Peyer's patch (tissue), 4 donors: ENCODE results near the gene CUTA. TPM values are rescaled to one million over a fixed set of nuclear protein-coding genes. Genes with fewer than 3 reads are reported as not detected.

Source experiments
- DNase-seq, 3 donors: peaks; one replicate each; pipeline ENCODE4 v3.0.0-alpha.2; 2017 to 2019
- H3K27ac ChIP-seq, 4 donors: fragments of 200-600 bp; sonication (generic); one replicate each; pipeline ENCODE4 v1.5.1; 2016 to 2019
- H3K27me3 ChIP-seq, 2 donors: fragments of 200-600 bp; sonication (generic); one replicate each; pipeline ENCODE4 v1.5.1; 2019
- H3K36me3 ChIP-seq, 3 donors: fragments of 200-600 bp; sonication (generic); one replicate each; pipeline ENCODE4 v1.5.1; 2016 to 2019
- H3K4me1 ChIP-seq, 4 donors: fragments of 200-600 bp; sonication (generic); one replicate each; pipeline ENCODE4 v1.5.1; 2016 to 2019
- H3K4me3 ChIP-seq, 4 donors: fragments of 200-600 bp; sonication (generic); 1 replicate in 3 of 4; 2 replicates in 1 of 4; pipeline ENCODE4 v1.5.1; 2016 to 2019; ENCODE audit warnings: mild to moderate bottlenecking in 1 of 4
- H3K9me3 ChIP-seq, 4 donors: fragments of 200-600 bp; sonication (generic); one replicate each; pipeline ENCODE4 v1.5.1; 2016 to 2019; ENCODE audit warnings: mild to moderate bottlenecking in 1 of 4
- POLR2A ChIP-seq, 2 donors: fragments of 450-650 bp; IDR thresholded peaks; one replicate each; pipeline ENCODE4 v1.5.1; 2017; ENCODE audit warnings: antibody characterized with exemption in 2 of 2, mild to moderate bottlenecking in 2 of 2, moderate library complexity in 2 of 2
- total RNA-seq, 4 donors: library from RNA; depleted of rRNA; stranded (reverse); fragments of >200 nt; gene quantifications; one replicate each; pipeline ENCODE4 v1.1.0, GENCODE V29; 2016
- TF ChIP-seq, protein P1 (sequence below), 6 experiments: fragments of 450-650 bp in 4 of 6; fragments of 200-600 bp in 2 of 6; sonication (generic) in 1 of 6; IDR thresholded peaks; one replicate each; pipeline ENCODE4 v1.5.1; 2017 to 2019; ENCODE audit warnings: antibody characterized with exemption in 6 of 6, mild to moderate bottlenecking in 3 of 6, moderate library complexity in 1 of 6

Gene CUTA
- total RNA-seq, 4 donors from 2014 or later, result 43.7 to 134 (median 96.2) TPM

DNA sequence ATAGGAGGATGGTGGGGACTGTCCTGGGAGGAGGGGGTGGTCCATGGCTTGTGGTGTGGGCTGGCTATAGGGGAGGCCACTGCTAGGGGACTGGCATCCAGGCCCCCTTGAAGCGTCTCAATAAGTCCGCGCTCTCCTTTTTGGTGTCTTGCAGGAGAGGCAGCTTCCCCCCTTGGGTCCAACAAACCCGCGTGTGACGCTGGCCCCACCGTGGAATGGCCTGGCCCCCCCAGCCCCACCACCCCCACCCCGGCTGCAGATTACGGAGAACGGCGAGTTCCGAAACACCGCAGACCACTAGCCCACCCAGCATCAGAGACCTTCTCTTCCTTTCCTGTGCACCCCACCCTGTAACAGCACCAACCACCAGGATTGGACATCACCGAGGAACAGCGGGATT, 33.7 kb upstream of the CUTA start:
- no peak for TF ChIP-seq POLR2A (IDR thresholded peaks at IDR 0.05)
- TF ChIP-seq, protein P1, sequence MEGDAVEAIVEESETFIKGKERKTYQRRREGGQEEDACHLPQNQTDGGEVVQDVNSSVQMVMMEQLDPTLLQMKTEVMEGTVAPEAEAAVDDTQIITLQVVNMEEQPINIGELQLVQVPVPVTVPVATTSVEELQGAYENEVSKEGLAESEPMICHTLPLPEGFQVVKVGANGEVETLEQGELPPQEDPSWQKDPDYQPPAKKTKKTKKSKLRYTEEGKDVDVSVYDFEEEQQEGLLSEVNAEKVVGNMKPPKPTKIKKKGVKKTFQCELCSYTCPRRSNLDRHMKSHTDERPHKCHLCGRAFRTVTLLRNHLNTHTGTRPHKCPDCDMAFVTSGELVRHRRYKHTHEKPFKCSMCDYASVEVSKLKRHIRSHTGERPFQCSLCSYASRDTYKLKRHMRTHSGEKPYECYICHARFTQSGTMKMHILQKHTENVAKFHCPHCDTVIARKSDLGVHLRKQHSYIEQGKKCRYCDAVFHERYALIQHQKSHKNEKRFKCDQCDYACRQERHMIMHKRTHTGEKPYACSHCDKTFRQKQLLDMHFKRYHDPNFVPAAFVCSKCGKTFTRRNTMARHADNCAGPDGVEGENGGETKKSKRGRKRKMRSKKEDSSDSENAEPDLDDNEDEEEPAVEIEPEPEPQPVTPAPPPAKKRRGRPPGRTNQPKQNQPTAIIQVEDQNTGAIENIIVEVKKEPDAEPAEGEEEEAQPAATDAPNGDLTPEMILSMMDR (IDR thresholded peaks at IDR 0.05), result no peak
- H3K4me3 ChIP-seq, result no peak overlapping the region

DNA sequence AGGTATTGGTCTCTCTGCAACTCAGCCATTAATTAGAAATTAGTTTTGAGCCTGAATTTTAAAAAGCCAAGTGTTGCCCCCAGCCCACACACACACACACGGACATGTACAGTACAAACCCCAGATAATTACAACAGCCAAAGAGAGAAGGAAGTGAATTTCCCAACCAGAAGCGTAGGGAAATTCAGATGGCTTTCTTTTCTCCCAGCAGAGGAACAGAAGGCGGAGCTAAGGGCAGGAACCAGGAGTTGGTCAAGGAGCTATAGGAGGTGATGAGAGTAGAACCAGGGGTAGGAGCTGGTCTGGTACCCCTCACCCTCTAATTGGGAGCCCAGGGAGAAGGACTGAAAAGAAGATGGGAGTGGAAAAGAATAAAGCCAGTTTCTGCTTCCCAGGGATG, 32.5 kb upstream of the CUTA start:
- no peak for TF ChIP-seq POLR2A (IDR thresholded peaks at IDR 0.05)
- TF ChIP-seq, protein P1 (IDR thresholded peaks at IDR 0.05), result no peak
- Histone ChIP-seq H3K27ac (no peak overlapping the region), H3K36me3 (peaks cover 0 to 5% (median 0%) of the 10 kb centered on the region in 3 donors)

More for the DNA sequence above, 33.7 kb upstream of the CUTA start:
- Histone ChIP-seq H3K9me3 (no peaks in the 10 kb centered on the region), H3K36me3 (no peaks in the 10 kb centered on the region), H3K4me1 (peaks cover 0 to 21% (median 7%) of the 10 kb centered on the region in 4 donors), H3K27me3 (no peaks in the 10 kb centered on the region), H3K27ac (no peak overlapping the region)
- peak in 1 of 3 donors; percentile 31 for DNase-seq

GRCh38 chr6:33446356-33446755, 28.4 kb upstream of the CUTA start:
- Histone ChIP-seq H3K9me3 (no peaks in the 10 kb centered on the region), H3K27ac (no peak overlapping the region), H3K36me3 (peaks cover 0 to 12% (median 0%) of the 10 kb centered on the region in 3 donors), H3K4me1 (no peaks in the 10 kb centered on the region), H3K27me3 (no peaks in the 10 kb centered on the region), H3K4me3 (no peak overlapping the region)
- DNase-seq, result peak in 1 of 3 donors; percentile 27
- no peak for TF ChIP-seq POLR2A (IDR thresholded peaks at IDR 0.05)
- TF ChIP-seq, protein P1 (IDR thresholded peaks at IDR 0.05), result no peak

More for the DNA sequence above, 32.5 kb upstream of the CUTA start:
- Histone ChIP-seq H3K9me3 (no peaks in the 10 kb centered on the region), H3K4me3 (no peak overlapping the region), H3K4me1 (peaks cover 0 to 18% (median 7%) of the 10 kb centered on the region in 4 donors), H3K27me3 (no peaks in the 10 kb centered on the region)
- no peak for DNase-seq

GRCh38 chr6:33445119-33445603, 27.3 kb upstream of the CUTA start:
- Histone ChIP-seq H3K4me1 (no peaks in the 10 kb centered on the region), H3K27me3 (no peaks in the 10 kb centered on the region), H3K9me3 (no peaks in the 10 kb centered on the region), H3K4me3 (no peak overlapping the region), H3K36me3 (peaks cover 0 to 14% (median 0%) of the 10 kb centered on the region in 3 donors), H3K27ac (no peak overlapping the region)
- no peak for DNase-seq
- TF ChIP-seq POLR2A (IDR thresholded peaks at IDR 0.05), result no peak
- TF ChIP-seq, protein P1 (IDR thresholded peaks at IDR 0.05), result no peak

GRCh38 chr6:33443619-33444504, 26.0 kb upstream of the CUTA start:
- Histone ChIP-seq H3K36me3 (peaks cover 0 to 14% (median 0%) of the 10 kb centered on the region in 3 donors), H3K27me3 (no peaks in the 10 kb centered on the region), H3K27ac (no peak overlapping the region), H3K4me1 (no peaks in the 10 kb centered on the region), H3K9me3 (no peaks in the 10 kb centered on the region), H3K4me3 (no peak overlapping the region)
- TF ChIP-seq POLR2A (IDR thresholded peaks at IDR 0.05), result no peak
- TF ChIP-seq, protein P1 (IDR thresholded peaks at IDR 0.05), result no peak
- DNase-seq, result no peak
